Peyer's patch (tissue), 4 donors: ENCODE measurements around the gene PDZD7.

ENCODE experiments used
- POLR2A ChIP-seq, 2 donors: fragments of 450-650 bp; IDR thresholded peaks; one replicate each; pipeline ENCODE4 v1.5.1; 2017; ENCODE audit warnings: antibody characterized with exemption in 2 of 2, mild to moderate bottlenecking in 2 of 2, moderate library complexity in 2 of 2
- TF ChIP-seq, protein P1 (sequence below), 6 experiments: fragments of 450-650 bp in 4 of 6; fragments of 200-600 bp in 2 of 6; sonication (generic) in 1 of 6; IDR thresholded peaks; one replicate each; pipeline ENCODE4 v1.5.1; 2017 to 2019; ENCODE audit warnings: antibody characterized with exemption in 6 of 6, mild to moderate bottlenecking in 3 of 6, moderate library complexity in 1 of 6

DNA sequence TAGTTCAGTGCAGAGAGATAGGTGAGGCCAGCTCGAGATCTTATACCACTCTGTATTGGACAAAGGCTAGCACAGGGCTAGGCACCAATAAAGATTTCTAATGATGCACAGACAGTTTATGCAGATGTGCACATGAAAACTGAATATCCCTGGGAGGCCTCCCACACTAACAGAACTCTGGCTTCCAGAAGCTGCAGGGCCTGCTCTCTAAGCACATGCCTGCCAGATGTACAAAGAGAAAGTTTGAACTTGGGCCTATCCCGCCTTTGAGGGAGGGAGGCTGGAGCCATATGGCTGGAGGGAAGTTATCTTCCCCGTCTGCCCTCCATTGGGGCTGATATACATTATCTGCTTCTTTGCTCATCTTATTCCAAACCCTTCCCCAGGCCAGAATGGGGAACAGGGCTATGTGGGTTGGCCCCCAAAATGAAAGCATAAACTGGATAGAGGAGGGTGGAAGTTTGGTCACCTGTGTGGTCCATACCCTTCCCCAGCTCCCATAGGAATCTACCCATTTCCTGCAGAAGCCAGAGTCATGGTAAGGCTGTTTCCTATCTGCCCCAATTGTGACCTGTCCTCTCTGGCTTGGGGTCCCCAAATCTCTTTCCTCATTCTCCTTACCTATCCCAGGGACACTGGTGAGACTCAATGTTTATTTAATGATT, 34.7 kb upstream of the PDZD7 start:
- TF ChIP-seq POLR2A (IDR thresholded peaks at IDR 0.05), result no peak
- TF ChIP-seq, protein P1, sequence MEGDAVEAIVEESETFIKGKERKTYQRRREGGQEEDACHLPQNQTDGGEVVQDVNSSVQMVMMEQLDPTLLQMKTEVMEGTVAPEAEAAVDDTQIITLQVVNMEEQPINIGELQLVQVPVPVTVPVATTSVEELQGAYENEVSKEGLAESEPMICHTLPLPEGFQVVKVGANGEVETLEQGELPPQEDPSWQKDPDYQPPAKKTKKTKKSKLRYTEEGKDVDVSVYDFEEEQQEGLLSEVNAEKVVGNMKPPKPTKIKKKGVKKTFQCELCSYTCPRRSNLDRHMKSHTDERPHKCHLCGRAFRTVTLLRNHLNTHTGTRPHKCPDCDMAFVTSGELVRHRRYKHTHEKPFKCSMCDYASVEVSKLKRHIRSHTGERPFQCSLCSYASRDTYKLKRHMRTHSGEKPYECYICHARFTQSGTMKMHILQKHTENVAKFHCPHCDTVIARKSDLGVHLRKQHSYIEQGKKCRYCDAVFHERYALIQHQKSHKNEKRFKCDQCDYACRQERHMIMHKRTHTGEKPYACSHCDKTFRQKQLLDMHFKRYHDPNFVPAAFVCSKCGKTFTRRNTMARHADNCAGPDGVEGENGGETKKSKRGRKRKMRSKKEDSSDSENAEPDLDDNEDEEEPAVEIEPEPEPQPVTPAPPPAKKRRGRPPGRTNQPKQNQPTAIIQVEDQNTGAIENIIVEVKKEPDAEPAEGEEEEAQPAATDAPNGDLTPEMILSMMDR (IDR thresholded peaks at IDR 0.05), result no peak
